ENCODE measurements around the gene BMP2.

Gene BMP2

DNA sequence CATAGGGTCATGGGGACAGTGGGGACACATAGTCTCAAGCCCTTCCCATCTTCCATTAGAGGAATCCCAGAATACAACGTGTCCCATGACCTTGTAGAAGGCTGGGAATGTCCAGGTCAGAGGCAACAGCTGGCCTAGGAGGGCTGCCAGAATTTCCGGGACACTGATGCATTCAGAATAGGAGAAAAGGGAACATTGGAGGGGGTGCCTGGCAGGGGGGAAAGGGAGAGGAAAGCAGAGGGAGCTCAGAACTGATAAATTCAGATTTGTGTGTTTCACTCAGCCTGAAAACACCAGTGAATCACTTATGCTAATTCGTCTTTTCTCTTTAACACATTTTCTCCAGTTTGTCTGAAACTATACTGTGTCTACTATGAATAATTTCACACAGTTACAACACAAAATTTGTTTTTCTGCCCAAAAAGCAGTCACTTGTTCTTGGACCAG, 35.5 kb upstream of the BMP2 start:
- Histone ChIP-seq H3K36me3 (no peaks in the 10 kb centered on the region), H3K4me3 (ENCODE audit: low read depth, low read length) (no peak overlapping the region), H3K27ac (no peak overlapping the region), H3K9me3 (ENCODE audit: severe bottlenecking) (no peaks in the 10 kb centered on the region), H3K27me3 (ENCODE audit: insufficient read depth, low read depth, severe bottlenecking) (peaks cover 44% of the 10 kb centered on the region)
- DNase-seq: no peak
- no peak for TF ChIP-seq CTCF (IDR thresholded peaks at IDR 0.05; ENCODE audit: low read depth, low read length)

DNA sequence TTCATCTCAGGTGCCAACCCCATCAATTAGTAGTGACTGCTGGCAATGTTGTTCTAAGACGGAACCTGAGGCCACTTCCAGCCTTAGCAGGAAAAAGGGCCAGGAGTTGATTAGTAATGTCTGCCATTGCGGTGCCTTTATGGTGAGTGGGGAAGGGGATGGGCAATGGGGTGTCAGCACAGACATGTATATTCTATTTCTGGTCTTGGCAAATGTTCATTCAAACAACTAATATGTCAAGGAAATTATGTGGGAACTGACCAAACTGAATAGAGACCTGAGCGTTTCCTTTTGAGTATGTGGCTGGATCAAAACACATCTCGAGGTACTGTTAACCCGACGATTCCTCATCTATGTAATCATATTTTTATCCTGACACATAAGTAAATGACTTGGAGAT, 34.6 kb upstream of the BMP2 start:
- Histone ChIP-seq H3K36me3 (no peaks in the 10 kb centered on the region), H3K4me3 (ENCODE audit: low read depth, low read length) (no peak overlapping the region), H3K27me3 (ENCODE audit: insufficient read depth, low read depth, severe bottlenecking) (peaks cover 42% of the 10 kb centered on the region), H3K27ac (no peak overlapping the region), H3K9me3 (ENCODE audit: severe bottlenecking) (no peaks in the 10 kb centered on the region)
- no peak for TF ChIP-seq CTCF (IDR thresholded peaks at IDR 0.05; ENCODE audit: low read depth, low read length)
- DNase-seq: no peak

GRCh38 chr20:6733965-6734364, 33.5 kb upstream of the BMP2 start:
- no peak for DNase-seq
- Histone ChIP-seq H3K27ac (no peak overlapping the region), H3K9me3 (ENCODE audit: severe bottlenecking) (no peaks in the 10 kb centered on the region), H3K4me3 (ENCODE audit: low read depth, low read length) (no peak overlapping the region), H3K27me3 (ENCODE audit: insufficient read depth, low read depth, severe bottlenecking) (peaks cover 35% of the 10 kb centered on the region), H3K36me3 (no peaks in the 10 kb centered on the region)
- no peak for TF ChIP-seq CTCF (IDR thresholded peaks at IDR 0.05; ENCODE audit: low read depth, low read length)

GRCh38 chr20:6735942-6736845, 31.3 kb upstream of the BMP2 start:
- Histone ChIP-seq H3K9me3 (ENCODE audit: severe bottlenecking) (no peaks in the 10 kb centered on the region), H3K27ac (no peak overlapping the region), H3K4me3 (ENCODE audit: low read depth, low read length) (no peak overlapping the region), H3K27me3 (ENCODE audit: insufficient read depth, low read depth, severe bottlenecking) (peaks cover 22% of the 10 kb centered on the region), H3K36me3 (no peaks in the 10 kb centered on the region)
- no peak for TF ChIP-seq CTCF (IDR thresholded peaks at IDR 0.05; ENCODE audit: low read depth, low read length)
- DNase-seq: no peak

GRCh38 chr20:6739406-6739805, 28.1 kb upstream of the BMP2 start:
- H3K27me3 ChIP-seq (ENCODE audit: insufficient read depth, low read depth, severe bottlenecking): peaks cover 15% of the 10 kb centered on the region
- no peaks in the 10 kb centered on the region for H3K36me3 ChIP-seq
- H3K9me3 ChIP-seq (ENCODE audit: severe bottlenecking): no peaks in the 10 kb centered on the region
- no peak overlapping the region for H3K27ac ChIP-seq
- TF ChIP-seq CTCF (IDR thresholded peaks at IDR 0.05; ENCODE audit: low read depth, low read length): no peak
- H3K4me3 ChIP-seq (ENCODE audit: low read depth, low read length): no peak overlapping the region
- no peak for DNase-seq
